Stimulated activated CD4-positive, alpha-beta T cell treated with anti-CD3 and anti-CD28 coated beads, Interleukin-2, amount 100 ng/mL, for 4 hours (primary cell): Measurements from ENCODE around the gene IL2RA.
"Not testable (repeated sequence)": the region's sequence is repeated elsewhere in the genome, so short reads cannot be mapped to it uniquely, and the experiment has no call there.

ENCODE experiments used
- DNase-seq: peaks from one replicate; pipeline ENCODE4 v3.0.0-alpha.2; 2020; ENCODE audit warnings: low read depth

The IL2RA gene

DNA sequence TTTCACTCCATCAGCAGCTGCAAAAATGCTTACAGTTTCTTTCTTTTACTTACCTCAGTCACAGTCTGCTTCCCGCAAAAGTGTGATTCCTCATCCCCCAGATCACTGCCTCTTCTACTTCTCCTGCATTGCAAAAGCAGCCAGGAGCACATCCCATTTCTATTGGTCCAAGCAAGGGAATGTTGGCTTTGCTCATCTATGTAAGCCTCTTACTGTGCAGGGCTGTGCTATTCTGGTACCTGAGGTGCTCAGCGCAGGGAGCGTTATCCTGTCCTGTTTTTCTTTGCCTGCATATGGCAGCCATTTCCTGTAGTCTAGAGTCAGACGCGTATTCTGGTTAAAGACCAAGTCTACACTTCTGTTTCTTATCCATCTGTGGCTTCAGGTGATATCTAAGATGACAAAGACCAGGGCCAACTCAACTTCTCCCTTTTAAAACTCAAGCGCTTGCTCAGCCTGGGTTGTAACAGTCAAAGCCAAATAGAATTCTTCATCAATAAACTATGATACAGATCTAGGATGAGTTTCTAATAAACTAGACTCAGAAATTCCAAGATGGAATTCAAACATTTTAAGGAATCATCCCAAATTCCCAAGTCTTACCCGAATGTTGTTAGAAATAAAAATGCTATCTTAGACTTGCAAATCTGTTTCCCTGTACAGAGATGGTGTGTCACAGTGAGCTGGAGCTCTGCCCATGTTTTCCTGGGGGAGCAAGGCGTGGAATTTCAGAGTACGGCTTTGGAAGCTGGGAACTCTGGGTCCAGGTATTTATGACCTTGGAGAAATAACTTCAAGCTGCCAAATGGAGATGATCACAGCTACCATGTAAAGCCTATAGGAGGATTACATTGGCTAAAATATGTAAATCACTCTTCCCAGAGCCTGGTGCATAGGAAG is 20.6 kb upstream of the IL2RA start:
- no peak for DNase-seq

DNA sequence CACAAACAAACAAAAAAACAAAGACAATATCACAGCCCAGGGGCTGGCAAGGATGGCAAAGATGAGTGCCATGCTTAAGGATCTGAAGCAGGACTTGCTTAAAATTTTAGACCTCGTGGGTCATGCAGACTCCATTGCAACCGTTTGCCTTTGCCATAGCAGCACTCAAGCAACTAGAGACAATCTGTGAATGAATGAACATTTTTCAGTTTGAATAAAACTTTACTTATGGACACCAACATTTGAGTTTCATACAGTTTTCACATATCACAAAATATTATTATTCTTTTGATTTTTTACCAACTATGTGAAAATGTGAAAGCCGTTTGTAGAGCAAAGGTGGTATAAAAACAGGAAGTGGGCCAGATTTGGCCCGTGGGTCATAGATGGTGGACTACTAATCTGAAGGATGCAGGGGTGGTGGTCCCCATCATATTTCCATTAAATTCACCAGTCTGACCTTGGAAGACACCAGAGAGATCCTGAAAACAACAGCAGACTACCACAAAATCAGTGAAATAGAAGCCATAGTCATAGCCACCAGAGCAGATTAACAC is 18.3 kb upstream of the IL2RA start:
- no peak for DNase-seq

DNA sequence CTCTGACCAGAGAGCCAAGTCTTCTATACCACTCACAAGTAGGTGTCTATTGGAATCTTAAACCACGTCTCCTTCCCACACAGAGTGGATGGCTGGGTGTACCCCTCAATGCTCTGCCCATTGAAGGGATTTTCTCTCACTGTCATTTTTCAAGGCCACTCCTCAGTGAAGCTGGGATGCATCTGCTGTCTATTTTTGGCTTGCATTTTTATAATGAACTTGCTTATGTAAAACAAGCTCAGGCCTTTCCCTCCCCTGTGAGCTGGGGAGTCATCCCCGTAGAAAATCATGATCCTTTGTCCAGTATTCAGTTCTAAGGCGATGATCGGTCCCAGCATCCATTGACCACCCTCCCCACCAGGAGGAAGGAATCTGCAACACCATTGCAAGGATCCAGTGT is 16.9 kb upstream of the IL2RA start:
- no peak for DNase-seq

DNA sequence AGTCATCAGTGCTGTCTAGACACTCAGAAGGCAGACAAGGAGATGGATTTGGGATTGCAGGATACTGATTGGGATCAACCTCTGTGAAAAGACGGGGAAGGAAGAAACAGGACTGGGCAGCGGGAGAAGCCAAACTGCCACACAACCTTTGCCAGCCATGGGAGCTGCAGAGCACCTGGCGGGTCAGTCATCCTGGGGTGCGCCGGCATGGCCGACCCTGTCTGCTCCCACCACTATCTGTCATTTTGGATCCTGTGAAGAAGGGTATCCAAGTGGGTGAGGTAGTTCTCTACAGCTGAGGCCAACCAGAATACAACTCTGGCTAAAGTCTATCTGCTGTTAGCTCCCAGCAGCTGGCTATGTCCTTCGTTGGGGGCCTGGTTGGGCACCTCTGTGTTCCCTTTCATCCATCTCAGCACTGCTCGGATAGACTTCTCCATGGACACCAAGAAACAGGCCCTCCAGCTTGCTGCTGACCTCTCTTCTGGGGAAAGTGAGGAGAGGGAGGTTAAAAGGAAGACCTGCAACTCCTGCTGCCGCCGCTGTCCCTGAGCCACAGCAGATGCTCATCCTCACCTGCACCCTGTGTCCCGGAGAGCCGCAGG is 15.0 kb upstream of the IL2RA start:
- no peak for DNase-seq

DNA sequence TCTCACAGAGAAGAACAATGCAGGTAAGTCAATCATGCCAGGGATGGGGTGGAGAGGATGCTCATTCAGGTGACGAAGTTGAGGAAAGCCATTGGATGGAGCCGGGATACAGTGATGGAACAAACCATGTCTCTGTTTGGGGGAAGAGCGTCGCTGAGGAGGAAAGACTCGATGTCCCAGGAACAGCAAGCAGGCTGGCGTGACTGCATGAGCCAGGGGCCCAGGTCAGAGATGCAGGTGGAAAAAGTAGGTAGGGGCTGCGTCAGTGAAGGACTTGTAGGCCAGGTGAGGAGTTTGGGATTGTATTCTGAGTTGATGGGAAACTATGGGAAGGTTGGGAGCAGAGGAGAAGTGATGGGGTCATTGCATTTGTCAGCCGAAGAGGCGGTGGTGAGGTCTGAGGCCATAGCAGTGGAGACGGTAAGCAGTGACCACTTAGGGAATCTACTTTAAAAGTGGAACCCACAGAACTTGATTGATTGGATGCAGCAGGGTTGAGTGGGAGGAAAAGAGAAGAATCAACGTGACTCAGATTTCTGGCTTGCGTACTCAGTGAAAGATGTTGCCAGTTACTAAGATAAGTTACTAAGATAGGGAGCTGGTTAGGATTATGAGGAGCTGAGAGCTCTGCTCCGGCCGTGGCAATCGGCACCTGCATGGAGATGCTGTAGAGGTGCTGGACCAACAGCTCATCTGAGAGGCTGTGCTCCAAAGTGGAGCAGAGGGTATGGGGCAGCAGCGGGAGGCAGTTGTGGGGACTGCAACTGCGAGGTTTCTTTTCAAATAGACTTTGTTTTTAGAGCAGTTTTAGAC is 12.5 kb upstream of the IL2RA start:
- DNase-seq, result no peak

DNA sequence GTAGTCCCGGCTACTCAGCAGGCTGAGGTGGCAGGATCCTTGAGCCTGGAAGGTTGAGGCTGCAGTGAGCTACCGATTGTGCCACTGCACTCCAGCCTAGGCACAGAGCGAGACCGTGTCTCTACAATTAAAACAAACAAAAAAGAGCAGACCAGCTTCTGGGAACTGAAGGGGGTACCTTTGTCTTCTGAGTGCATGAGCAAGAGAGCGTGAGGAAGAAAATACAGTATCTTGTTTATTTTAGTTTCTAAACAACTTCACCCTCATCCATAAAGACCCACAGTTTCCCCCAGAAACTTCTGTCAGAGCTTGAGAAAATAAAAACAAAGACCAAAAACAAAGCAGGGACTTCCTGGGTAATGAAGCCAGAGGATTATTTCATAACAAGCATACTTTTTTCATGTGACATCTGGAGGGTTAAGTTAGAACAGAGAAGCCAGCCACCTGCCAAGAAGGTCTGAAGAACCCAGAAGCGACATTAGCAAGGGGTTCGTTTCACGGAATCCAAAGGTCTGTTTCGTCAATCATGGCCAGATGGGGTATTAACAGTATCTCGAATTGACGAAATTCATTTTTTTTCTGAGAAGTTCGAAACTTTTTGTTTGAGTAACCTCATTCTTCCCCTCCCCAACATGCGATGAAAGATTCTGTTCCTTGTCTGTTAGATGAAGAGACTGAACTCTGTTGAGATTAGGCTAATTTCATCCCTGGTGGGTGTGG is 10.2 kb upstream of the IL2RA start:
- no peak for DNase-seq

DNA sequence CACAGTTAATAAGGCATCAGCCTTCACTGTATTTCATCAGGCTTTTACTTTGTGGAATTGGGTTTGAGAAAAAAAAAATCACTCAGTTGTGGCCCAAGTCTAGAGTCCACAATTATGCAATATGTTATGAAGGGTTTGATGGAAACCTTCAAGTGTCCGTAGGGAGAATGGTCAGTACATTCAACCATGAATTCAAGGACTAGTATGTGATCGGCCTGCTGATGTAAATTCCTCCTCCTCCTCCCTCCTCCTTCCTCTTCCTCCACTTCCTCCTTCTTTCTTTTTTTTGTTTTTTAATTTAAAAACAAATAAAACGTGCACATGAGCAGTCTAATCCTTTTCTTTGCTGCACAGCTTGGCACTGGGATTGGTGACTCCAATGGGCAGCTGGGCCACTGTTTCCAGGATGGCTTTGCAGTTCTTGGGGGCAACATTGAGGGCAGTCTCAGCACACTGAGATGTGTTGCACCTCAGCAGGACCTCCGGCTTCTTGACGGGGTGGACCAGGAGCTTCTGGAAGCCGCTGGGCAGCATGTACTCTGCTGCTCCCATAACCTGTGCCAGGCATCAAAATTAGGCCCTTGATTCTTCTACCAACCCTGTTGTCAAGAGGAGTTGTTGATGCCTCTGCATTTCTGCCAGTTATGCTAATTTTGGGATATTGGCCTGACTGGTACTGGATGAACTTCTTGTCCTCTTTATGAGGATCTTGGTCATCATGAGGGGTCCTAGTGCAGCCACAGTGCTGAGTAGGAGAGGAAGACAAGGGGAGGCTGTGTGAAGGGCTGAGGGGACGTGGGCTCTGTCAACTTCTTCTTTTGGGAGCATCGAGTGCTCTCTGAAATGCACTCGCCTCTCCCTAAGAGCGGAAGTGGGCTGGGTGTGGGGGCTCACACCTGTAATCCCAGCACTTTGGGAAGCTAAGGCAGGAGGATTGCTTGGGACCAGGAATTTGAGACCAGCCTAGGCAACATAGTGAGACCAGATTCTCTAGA is 9.3 kb upstream of the IL2RA start:
- no peak for DNase-seq

DNA sequence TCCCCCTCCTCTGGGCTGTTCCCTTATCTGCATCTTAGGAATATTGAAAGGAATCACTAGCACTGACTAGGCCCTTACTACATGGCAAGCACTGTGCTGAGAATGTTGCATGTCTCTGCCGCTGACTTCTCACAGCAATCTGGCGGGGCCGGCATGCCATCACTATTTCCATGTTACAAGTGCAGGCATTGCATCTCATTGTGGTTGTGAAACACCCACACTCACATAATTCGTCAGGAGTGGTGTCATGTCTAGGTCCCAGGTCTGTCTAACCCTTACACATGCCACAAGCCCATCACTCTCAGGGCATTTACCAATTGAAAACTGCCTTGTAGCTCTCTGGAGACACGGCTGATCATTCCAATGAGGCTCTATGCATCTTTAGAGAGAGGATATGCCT is 8.5 kb upstream of the IL2RA start:
- DNase-seq, result peak; percentile 72

DNA sequence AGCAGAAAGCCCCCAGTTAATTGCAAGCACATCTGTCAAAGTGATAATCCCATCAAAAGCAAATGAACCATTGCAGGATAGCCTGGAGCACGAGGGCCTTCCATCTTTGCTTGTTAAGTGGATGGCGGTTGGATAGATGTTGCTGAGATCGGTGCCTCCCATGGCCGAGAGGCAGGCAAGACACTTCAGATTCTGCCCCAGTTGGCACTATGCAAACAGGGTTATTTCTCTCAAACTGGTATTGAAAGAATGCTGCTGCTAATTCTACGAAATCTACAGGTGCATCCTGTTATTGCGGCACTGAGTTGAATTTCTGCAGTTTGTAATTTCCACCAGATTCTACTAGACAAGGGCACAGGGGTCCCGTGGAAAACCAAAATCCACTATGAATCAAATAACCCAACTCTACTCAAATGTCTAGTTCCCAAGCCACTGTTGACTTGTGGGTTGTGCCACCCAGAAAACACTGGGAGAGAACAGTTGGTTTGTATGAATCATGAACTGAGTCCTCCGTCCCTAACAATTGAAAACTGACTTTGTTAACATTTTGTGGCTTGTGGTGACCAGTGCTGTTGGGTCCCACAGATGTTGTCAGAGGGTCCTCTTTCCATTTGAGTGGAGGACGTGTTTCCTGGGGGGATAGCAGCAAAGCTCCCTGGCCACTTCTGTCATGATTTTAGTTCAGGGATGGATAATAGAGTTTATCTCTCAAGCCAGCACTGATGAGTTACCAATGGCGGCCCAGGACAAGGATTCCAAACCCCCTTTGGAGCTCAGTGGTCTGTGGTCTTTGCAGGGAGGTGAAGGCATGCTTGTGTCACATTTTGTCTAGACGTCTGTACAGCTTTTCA is 7.1 kb upstream of the IL2RA start:
- no peak for DNase-seq

DNA sequence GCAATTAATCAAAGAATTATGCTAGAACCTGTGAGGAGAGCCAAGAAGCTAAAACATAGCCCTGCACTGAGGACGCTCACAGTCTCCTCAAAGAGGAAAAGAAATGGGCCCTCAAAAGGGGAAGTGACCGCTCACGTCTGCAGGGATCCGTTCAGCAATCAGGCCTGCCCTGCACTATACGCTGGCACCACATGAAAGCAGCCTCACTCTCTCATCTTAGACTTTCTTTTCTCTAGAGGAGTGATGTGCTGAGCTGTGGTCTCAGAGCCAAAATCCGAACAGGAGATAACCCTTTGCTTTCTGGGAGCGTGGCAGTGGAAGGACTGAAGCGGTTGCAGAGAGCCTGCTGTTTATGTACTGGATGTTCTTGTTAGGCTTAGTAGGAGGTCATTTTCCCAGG is 6.3 kb upstream of the IL2RA start:
- DNase-seq, result no peak

DNA sequence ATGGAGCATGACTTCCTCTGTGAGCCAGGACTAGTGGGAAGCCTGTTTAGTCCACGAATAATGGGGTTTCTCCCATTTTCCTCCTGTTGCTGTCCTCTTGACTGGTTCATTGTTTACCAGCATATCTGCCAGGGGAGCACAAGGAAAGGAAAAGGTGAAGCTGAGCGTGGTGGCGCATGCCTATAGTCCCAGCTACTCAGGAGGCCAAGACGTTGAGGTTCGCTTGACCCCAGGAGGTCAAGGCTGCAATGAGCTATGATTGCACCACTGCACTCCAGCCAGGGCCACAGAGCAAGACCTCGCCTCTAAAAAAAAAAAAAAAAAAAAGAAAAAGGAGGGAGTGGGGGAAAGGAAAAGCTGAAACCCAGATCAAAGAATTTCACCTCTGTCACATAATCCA is 5.8 kb upstream of the IL2RA start:
- no peak for DNase-seq

DNA sequence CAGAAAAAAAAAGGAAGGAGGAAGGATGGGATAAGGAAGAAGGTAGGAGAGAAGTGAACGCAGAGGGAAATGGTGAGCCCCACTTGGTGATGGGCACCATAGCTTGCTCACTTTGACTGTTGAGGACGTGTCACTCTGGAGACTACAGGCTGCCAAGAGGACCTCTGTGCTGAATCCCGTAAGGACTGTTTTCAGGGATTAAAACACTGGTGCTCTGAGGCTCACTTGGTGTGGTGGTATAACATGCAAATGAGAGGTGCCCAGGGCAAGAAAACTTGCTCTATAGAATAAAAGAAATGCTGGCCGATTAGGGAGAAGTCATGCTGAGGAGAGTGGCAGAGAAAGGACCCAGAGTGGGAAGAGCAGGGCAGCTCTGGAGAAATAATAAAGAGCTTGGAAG is 5.3 kb upstream of the IL2RA start:
- DNase-seq, result no peak

DNA sequence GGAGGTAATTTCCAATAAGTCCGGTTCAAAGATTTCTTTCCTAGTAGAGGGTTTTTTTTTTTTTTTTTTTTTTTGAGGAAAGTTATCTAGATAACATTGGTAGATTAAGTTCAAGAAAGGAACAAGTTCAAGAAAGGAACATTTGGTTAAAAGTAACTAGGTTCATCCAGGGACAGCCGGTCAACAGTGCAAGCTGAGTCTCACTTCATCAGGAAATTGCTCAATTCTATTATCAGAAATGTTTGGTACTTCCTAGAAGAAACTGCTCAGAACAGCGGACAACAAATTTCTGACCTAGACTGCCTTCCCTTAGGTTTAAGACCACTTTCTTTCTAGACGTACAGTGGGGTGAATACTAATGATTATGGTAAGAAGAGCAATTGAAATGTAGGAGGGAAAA is 3.7 kb upstream of the IL2RA start:
- no peak for DNase-seq

DNA sequence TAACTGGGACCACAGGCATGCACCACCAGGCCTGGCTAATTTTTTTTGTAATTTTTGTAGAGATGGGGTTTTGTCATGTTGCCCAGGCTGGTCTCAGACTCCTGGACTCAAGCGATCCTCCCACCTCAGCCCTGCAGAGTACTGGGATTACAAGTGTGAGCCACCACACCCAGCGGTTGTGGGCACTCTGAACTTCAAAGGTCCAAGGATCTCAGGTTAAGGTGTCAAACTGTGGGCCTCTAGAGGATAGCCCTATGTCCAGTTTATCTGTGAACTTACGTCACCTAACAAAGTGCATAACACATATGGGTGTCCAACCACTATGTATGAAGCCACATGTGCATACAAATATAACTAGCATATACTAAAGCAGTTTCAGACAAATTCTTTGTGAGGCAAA is 3.2 kb upstream of the IL2RA start:
- DNase-seq, result no peak

DNA sequence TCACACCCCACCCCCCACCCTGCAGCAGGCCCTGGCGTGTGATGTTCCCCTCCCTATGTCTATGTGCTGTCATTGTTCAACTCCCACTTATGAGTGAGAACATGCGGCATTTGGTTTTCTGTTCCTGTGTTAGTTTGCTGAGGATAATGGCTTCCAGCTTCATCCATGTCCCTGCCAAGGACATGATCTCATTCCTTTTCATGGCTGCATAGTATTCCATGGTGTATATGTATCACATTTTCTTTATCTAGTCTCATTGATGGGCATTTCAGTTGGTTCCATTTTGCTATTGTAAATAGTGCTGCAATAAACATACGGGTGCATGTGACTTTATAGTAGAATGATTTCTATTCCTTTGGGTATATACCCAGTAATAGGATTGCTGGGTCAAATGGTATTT is 2.6 kb upstream of the IL2RA start:
- not testable (repeated sequence) for DNase-seq

DNA sequence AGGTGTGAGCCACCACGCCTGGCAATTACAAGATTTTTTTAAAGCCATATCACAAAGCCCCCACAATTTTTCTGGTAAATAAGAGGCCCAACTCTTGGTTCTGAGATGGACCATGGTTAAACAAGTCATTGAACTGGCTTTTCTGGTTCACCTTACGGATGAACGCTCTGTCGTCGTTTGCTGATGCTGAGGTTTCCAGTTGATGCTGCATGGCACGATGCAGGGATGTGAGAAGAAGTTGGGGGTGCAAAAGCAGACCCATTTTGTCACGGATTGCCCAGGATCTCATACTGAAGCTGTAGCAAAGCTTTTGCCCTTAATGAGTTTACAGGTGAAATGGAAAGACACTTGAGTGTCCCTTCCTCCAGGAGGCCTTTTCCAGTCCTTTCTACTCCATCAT is 2.0 kb upstream of the IL2RA start:
- DNase-seq, result no peak

DNA sequence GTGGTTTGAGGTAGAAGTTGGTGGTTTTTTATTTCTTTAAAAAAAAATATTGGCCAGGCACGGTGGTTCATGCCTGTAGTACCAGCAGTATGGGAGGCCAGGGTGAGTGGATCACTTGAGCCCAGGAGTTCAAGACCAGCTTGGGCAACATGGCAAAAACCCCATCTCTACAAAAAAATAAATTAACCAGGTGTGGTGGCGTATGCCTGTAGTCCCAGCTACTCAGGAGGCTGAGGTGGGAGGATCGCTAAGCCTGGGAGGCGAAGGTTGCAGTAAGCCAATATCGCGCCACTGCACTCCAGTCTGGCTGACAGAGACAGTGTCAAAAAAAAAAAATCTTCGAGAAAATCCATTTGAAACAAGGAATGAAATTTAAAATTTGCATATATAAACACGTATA is 1.1 kb downstream of the IL2RA start:
- no peak for DNase-seq

DNA sequence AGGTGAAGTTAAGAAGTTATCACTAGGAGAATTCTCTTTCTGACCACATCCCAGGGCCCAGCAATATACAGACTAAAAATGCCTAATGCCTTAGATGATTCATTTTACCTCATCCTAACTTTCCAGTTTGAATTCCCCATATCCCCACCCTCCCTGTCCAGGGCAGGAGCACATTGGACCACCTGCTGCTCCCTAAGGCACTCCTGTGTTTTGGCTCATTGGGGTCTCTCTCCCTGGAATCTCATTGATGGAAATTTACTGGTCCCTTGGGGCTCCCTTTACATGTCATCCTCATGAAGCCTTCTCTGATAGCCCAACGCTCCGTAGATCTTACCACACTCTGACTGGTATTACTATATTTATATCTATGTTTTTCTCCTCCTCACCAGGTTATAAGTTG is 2.7 kb downstream of the IL2RA start:
- DNase-seq, result no peak

DNA sequence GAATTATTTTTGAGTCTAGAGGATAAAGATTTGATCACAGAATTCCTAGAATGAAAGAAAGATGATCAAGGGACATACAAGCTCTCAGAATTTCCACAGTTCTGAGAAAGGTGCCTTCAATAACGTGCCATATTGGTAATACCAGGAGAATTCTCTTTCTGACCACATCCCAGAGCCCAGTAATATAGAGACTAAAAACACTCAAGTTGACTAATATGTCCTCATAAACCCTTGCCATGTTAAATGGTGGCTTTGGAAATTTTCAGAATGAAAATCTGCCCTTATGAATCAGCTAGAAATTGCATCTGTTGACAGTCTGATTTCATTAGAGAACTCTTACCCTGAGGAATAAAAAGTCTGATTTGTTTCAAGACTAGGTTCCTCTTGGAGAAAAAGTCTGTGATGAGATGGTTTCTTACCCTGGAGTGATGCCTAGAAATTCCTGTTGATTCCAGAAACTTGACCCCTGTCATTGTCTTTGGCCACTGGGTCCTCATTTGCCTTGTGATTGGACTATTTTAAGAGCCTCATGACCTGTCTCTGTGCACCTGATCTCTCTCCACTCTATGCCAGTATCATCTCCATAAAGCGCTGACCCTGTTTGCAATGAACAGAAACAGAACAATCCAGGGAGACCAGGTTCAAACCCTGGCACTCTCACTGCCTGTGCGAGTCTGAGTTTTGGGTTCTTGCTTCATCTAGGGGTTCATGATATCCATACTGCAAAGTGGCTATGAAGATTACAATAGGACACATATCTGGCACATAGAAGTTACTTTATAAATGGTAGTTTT is 3.3 kb downstream of the IL2RA start:
- no peak for DNase-seq
